GM12892 (cell line): Measurements from ENCODE around the gene P2RY1.
"Not testable (repeated sequence)": the region's sequence is repeated elsewhere in the genome, so short reads cannot be mapped to it uniquely, and the experiment has no call there.

Experiments
- DNase-seq: peaks from one replicate; pipeline ENCODE4 v3.0.0; 2011; ENCODE audit not compliant: insufficient read length
- FAIRE-seq: peaks from 2 replicates; lab custom pipeline; 2011; peaks lifted over from hg19 to GRCh38; lab: Jason Lieb, UNC
- POLR2A ChIP-seq: IDR thresholded peaks from 2 replicates; pipeline ENCODE4 v1.6.1; 2011; ENCODE audit warnings: low read depth, low read length, control low read depth
- POLR2AphosphoS5 ChIP-seq: IDR thresholded peaks from 2 replicates; pipeline ENCODE4 v1.6.1; 2011; ENCODE audit warnings: low read depth, low read length, control low read depth
- TAF1 ChIP-seq: IDR thresholded peaks from 2 replicates; pipeline ENCODE4 v1.6.1; 2011; ENCODE audit warnings: low read depth, mild to moderate bottlenecking, control low read depth, low read length, borderline replicate concordance

The P2RY1 gene

DNA sequence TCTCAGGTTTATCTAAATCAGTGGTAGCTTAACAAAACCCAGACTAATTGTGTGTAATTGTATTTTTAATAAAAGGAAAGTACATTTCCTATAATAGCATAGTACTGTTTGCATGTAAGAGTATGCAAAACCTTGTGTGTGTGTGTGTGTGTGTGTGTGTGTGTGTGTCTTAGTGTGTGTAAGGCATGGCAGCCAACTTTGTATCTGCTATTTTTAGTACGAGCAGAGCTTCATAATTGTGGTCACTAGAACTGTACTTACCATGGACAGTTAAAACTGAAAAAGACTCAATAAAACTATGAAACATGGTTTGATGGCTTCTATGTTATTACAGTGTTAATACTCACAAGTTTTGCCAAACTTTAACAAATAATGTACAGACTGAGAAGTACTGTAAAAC lies 6.2 kb downstream of the P2RY1 start:
- DNase-seq (no peak), FAIRE-seq (peak; percentile 66)
- TF ChIP-seq POLR2AphosphoS5, result no peak
- TF ChIP-seq POLR2A, result no peak
- no peak for TF ChIP-seq TAF1

DNA sequence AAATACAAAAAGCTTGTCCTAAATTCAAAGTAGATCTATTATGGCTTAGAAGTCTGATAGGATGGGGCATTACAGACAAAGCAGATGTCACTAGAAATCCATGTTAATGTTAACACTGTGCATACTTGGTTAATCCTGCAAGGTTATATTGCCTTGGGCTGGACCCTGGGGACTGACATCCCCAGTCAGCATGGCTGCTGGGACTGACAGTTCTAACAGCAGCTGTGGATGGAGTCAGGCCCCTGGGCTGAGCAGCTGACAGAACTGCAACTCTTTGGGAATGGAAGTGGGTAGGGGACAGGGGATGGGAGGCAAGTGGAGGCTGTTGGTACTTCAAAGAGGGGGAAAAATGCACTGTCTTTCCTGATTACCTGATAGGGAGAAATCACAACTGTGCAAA lies 7.5 kb downstream of the P2RY1 start:
- FAIRE-seq (no peak), DNase-seq (no peak)
- TF ChIP-seq POLR2A, result no peak
- no peak for TF ChIP-seq TAF1
- no peak for TF ChIP-seq POLR2AphosphoS5

DNA sequence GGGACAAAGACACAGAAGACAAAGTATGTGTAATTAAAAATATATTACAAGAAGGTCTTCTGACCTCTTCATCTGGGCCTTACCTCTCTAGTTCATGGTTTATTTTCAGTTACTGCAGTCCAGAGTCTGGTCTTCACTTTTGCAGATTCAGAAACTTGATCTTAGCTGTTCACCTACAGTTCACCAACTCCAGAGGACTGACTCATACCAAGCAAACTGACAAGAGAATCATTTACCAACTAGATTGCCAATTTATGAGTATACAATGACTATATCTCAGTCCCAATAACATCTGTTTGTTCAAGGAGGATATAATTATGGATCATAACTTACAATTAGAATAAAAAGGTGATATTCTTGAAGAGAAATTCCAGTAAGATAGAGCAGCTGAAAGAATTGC lies 9.0 kb downstream of the P2RY1 start:
- TF ChIP-seq POLR2AphosphoS5, result no peak
- no peak for TF ChIP-seq TAF1
- TF ChIP-seq POLR2A, result no peak
- FAIRE-seq, result peak; percentile 9

DNA sequence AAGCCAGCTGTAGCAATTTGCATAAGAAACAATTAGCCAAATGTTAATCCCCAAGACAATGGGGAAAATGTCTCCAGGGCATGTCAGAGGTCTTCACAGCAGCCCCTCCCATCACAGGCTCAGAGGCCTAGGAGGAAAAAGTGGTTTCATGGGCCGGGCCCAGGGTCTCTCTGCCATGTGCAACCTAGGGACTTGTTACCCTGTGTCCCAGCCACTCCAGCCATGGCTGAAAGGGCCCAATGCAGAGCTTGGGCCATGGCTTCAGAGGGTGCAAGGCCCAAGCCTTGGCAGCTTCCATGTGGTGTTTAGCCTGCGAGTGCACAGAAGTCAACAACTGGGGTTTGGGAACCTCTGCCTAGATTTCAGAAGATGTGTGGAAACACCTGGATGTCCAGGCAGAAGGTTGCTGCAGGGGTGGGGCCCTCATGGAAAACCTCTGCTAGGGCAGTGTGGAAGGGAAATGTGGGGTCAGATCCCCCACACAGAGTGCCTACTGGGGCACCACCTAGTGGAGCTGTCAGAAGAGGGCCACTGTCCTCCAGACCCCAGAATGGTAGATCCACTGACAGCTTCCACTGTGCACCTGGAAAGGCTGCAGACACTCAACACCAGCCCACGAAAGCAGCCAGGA lies 11.8 kb downstream of the P2RY1 start:
- DNase-seq, FAIRE-seq: not testable (repeated sequence)

More for the DNA sequence above, 9.0 kb downstream of the P2RY1 start:
- no peak for DNase-seq

DNA sequence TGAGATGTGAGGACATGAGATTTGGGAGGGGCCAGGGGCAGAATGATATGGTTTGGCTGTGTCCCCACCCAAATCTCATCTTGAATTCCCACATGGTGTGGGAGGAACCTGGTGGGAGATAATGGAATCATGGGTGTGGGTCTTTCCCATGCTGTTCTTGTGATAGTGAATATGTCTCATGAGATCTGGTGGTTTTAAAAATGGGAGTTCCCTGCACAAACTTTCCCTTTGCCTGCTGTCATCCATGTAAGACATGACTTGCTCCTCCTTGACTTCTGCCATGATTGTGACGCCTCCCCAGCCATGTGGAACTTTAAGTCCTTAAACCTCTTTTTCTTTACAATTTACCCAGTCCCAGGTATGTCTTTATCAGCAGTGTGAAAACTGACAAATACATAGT lies 12.7 kb downstream of the P2RY1 start:
- not testable (repeated sequence) for FAIRE-seq, DNase-seq

DNA sequence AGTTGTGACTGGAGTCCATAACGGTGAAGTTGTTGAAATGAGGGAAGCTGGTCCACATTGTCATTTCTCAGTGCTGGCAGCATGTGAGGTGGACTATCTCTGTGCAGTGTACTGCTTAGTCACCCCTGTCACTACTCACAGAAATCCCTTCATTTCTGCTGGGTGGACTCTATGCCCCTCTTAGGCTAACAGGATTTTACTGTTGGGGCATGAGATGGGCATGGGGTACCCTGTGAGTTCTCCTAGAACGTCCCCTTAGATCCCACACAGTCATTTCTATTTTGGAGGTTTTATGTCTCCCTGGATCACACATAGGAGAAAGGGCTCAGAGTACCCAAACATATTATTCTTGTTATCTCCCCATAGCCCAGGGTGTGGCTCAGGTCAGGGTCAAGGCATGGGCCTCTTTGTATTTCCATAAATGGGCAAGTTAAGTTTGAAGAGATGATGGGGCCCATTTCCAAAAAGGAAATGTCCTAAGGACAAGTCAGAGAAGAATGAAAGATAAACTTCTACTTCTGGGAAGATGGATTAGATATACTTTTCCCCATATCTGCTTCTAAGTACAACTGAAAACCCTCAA lies 15.2 kb downstream of the P2RY1 start:
- TF ChIP-seq POLR2A, result no peak
- TF ChIP-seq POLR2AphosphoS5, result no peak
- no peak for TF ChIP-seq TAF1
- FAIRE-seq (no peak), DNase-seq (no peak)

DNA sequence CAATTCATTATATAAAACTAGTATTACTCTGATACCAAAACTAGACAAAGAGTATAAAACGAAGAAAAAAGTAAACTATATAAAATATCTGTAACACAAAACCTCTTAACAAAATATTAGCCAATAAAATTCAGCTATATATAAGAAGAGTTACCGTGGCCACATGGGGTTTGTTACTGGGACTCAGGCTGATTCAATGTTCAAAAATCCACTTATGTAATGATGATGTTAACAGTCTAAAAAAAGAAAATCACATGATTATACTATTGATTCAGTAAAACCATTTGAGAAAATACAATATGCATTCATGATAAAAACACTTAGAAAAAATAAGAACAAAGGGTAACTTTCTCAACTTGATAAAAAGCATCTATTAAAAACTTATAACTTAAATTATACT lies 18.3 kb downstream of the P2RY1 start:
- no peak for FAIRE-seq
- TF ChIP-seq POLR2A (no peak), POLR2AphosphoS5 (no peak), TAF1 (no peak)
- DNase-seq, result no peak

DNA sequence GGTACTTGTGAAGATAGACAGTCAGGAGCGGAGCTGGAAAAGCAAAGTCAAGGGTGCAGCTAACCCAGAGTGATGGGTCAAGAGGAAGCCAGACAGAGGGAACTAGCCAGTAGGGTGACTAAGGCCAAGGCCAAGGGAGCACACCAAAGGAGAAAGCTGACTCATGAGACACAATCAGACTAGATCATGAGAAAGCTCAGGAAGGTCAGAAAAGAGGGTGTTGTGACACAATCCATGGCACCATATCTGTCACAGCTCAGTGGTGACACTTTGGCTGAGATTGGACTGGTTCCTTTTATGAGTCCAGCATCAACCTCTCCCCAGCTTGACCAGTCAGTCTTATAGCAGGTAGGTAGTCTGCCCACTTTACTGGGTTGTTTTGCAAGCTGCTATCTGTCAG lies 22.2 kb downstream of the P2RY1 start:
- no peak for TF ChIP-seq POLR2A
- no peak for TF ChIP-seq POLR2AphosphoS5
- no peak for TF ChIP-seq TAF1
- no peak for FAIRE-seq
- DNase-seq, result no peak

DNA sequence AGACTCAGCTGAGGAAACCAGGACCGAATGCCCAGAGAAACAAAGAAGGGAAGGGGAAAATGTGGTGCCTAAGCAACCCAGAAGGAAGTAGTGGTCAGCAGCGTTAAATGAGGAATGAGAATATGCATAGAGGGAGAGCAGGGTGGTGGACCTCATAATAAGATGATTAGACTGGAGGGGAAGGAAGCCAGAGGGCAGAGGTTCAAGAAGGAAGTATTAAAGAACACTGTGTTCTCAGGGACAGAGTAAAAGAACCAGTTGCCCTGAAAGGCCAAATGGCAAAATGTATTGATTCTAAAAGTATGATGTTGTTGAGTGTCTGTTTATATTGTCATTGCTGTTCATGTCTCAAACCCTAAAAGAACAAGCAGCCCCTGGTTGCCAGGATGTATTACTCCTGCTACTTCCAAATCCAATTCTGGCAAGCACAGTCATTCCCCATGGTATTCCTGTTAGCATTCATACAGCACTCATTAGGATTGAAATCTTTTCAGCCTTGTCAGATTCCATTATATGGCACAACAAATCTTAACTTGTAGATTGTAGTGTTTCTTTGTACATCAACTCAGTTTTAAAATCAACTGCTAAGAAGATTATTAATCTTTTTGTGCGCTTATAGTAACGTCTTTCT lies 23.4 kb downstream of the P2RY1 start:
- DNase-seq (no peak), FAIRE-seq (no peak)
- TF ChIP-seq POLR2A (no peak), TAF1 (no peak), POLR2AphosphoS5 (no peak)

DNA sequence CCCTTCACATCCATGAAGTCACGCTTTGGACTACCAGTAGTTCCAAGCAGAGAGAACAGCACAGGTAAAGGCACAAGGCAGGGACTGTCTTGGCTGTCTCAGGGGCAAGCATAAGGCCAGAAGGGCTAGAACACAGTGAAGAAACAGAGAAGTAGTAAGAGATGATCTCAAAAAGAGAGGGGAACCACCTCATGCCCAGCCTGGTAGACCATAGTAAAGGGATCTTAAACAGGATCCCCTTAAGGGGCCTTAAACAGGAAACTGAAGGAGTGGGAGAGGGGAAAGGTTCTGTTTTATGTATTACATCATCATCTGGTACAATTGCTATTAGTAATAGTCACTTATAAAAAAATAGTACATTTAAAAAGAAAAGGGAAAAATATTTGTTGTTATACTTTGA lies 25.8 kb downstream of the P2RY1 start:
- DNase-seq, result no peak
- TF ChIP-seq TAF1, result no peak
- no peak for TF ChIP-seq POLR2AphosphoS5
- TF ChIP-seq POLR2A, result no peak

DNA sequence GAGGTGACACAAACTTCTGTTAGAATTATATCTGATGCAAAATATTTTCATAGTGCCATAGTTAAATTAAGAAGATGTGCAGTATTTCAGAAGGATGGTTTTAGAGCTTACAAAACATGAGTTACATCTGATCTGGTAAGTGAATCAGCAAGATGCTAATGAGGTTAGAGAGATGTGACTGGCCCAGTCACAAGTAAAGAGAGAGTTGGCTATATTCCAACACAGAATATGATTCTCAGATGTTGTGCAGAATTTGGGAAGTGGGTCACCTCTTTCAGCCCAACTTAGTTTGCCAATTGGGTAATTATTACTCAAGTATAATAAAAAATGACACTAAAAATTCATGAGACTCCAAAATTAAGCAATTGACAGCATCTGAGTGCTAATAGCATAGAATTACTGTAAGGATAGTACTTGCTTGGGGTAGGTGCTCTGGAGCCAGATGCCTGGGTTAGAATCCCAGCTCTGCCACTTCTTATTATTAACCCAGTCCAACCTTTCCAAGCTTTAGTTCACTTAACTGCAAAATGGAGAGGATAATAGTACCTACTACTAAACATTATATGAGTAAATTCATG lies 30.8 kb downstream of the P2RY1 start:
- no peak for DNase-seq
- FAIRE-seq, result no peak
- TF ChIP-seq POLR2AphosphoS5, result no peak

More for the DNA sequence above, 25.8 kb downstream of the P2RY1 start:
- no peak for FAIRE-seq

DNA sequence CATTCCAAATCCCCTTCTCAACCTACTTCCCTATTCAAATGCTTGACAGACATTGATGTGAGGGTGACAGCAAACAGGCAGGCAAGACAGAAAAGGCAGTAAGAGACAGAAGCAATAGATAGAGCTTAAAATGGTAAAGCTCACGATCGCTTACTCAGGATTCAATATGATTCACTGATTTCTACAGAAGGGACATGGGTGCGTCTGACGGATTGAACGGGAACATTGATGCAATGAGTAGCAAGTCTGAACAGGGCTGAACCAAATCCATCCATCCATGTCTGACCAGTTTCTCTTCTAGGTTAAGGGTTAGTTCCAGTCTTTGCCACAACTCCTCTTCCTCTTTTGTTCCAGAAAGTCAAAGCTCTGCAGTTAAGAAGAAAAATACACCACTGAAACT lies 35.1 kb downstream of the P2RY1 start:
- DNase-seq, result no peak
- no peak for TF ChIP-seq POLR2AphosphoS5
- TF ChIP-seq POLR2A, result no peak
- no peak for TF ChIP-seq TAF1
- no peak for FAIRE-seq

DNA sequence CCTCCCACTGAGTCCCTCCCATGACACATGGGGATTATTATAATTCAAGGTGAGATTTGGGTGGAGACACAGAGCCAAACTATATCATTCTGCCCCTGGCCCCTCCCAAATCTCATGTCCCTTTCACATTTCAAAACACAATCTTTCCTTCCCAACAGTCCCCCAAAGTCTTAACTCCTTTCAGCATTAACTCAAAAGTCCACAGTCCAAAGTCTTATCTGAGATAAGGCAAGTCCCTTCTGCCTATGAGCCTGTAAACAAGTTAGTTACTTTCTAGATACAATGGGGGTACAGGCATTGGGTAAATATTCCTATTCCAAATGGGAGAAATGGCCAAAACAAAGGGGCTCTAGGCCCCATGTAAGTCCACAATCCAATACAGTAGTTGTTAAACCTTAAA lies 38.4 kb downstream of the P2RY1 start:
- FAIRE-seq, DNase-seq: not testable (repeated sequence)
